Esophagus muscularis mucosa (tissue), 4 donors: Measurements from ENCODE around the gene EIF6. TPM values are rescaled to one million over a fixed set of nuclear protein-coding genes. Genes with fewer than 3 reads are reported as not detected.

Source experiments
- DNase-seq: peaks from one replicate; pipeline ENCODE4 v3.0.0-alpha.2; 2017; ENCODE audit errors: extremely low spot score
- H3K27ac ChIP-seq, 4 donors: fragments of 200-600 bp; sonication (generic); replicated peaks in 1 of 4; 1 replicate in 3 of 4; 2 replicates in 1 of 4; pipeline ENCODE4 v1.5.1; 2016 to 2019; ENCODE audit warnings: mild to moderate bottlenecking in 1 of 4
- H3K27me3 ChIP-seq, 4 donors: fragments of 200-600 bp; sonication (generic); one replicate each; pipeline versions ENCODE4 v1.5.1 to v1.6.0; 2016 to 2019
- H3K36me3 ChIP-seq, 4 donors: fragments of 200-600 bp; sonication (generic); one replicate each; pipeline ENCODE4 v1.5.1; 2016 to 2019
- H3K4me1 ChIP-seq, 4 donors: fragments of 200-600 bp; sonication (generic); one replicate each; pipeline ENCODE4 v1.5.1; 2016 to 2019
- H3K4me3 ChIP-seq, 4 donors: fragments of 200-600 bp; sonication (generic); 1 replicate in 2 of 4; 2 replicates in 2 of 4; pipeline ENCODE4 v1.5.1; 2016 to 2019; ENCODE audit warnings: mild to moderate bottlenecking in 4 of 4, moderate library complexity in 1 of 4
- H3K9me3 ChIP-seq, 4 donors: fragments of 200-600 bp; sonication (generic); 1 replicate in 3 of 4; 2 replicates in 1 of 4; pipeline ENCODE4 v1.5.1; 2016 to 2019
- EP300 ChIP-seq: sonication (generic); formaldehyde crosslinking; IDR thresholded peaks from one replicate; pipeline ENCODE4 v1.6.1; 2017; ENCODE audit warnings: antibody characterized with exemption
- POLR2A ChIP-seq: fragments of 450-650 bp; IDR thresholded peaks from one replicate; pipeline ENCODE4 v1.6.1; 2017; ENCODE audit warnings: antibody characterized with exemption, moderate library complexity, mild to moderate bottlenecking, low read depth
- POLR2AphosphoS5 ChIP-seq, 2 donors: sonication (generic); formaldehyde crosslinking; IDR thresholded peaks; one replicate each; pipeline ENCODE4 v1.6.1; 2017; ENCODE audit warnings: antibody characterized with exemption in 2 of 2
- WGBS: methylation state at CpG from one replicate; pipeline ENCODE4 v1.1.5; 2018; 5-methylcytosine and 5-hydroxymethylcytosine counted together
- intact Hi-C: fragments of 100-400 bp; cut with DNase I; formaldehyde crosslinking; loops from one replicate; pipeline ENCODE4 v1.15.1; 2023
- total RNA-seq, 4 donors: library from RNA; depleted of rRNA; stranded (reverse); fragments of >200 nt; gene quantifications; one replicate each; pipeline versions ENCODE4 v1.1.0 to v1.2.1, GENCODE V29; 2016
- TF ChIP-seq, protein P1 (sequence below), 3 experiments: fragments of 200-600 bp in 2 of 3; fragments of 450-650 bp in 1 of 3; sonication (generic) in 2 of 3; IDR thresholded peaks; one replicate each; pipeline ENCODE4 v1.5.1; 2017 to 2019; ENCODE audit warnings: antibody characterized with exemption in 3 of 3, mild to moderate bottlenecking in 2 of 3, moderate library complexity in 1 of 3

EIF6 gene
- total RNA-seq, 4 donors from 2014 or later, result 47.8 to 106 (median 85.0) TPM

DNA sequence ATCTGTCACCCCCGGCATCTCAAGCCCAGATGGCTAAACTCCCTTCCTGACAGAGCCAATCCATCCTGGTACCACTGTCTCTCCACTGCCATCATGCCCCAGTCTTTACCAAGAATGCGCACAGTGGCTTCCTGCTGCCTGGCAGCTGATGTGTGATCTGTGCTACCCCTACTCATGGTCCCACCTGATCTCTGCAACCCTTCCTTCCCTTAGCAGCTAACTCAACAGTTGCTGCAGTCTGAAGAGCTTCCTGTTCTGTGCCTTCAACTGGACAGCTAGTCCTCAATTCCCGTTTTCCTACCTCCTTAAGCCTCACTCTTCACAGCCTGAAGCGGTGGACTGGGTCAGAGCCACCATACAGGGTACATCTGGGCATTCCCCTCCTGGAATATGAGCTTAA, 15.2 kb upstream of the EIF6 start:
- no peak for DNase-seq

DNA sequence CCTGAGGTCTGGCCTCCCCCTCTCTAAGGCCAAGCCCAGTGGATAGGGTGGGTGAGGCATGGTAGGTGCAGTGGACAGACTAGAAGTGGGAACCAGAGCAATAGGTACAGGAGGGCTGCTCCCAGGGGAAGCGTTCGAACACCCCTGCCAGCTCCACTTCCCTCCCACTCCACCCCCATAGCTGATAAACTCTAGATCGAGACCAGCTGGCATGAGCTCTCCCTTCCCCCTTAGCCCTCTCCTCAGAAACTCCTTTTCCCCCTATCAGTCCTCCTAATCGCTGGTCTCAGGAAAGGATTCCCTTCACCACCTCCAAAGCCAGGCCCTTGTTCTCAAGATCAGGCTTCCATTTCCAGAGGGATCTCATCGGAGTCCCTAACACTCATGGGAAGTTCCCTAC, 13.7 kb upstream of the EIF6 start:
- no peak for DNase-seq
- H3K4me3 ChIP-seq, result no peak overlapping the region
- 83% methylated on average over 5 of the region's 5 CpGs for WGBS
- no peak overlapping the region for H3K27ac ChIP-seq
- no peaks in the 10 kb centered on the region for H3K9me3 ChIP-seq
- H3K4me1 ChIP-seq, result peaks cover 0 to 16% (median 16%) of the 10 kb centered on the region in 4 donors
- no peaks in the 10 kb centered on the region for H3K36me3 ChIP-seq
- TF ChIP-seq, protein P1, sequence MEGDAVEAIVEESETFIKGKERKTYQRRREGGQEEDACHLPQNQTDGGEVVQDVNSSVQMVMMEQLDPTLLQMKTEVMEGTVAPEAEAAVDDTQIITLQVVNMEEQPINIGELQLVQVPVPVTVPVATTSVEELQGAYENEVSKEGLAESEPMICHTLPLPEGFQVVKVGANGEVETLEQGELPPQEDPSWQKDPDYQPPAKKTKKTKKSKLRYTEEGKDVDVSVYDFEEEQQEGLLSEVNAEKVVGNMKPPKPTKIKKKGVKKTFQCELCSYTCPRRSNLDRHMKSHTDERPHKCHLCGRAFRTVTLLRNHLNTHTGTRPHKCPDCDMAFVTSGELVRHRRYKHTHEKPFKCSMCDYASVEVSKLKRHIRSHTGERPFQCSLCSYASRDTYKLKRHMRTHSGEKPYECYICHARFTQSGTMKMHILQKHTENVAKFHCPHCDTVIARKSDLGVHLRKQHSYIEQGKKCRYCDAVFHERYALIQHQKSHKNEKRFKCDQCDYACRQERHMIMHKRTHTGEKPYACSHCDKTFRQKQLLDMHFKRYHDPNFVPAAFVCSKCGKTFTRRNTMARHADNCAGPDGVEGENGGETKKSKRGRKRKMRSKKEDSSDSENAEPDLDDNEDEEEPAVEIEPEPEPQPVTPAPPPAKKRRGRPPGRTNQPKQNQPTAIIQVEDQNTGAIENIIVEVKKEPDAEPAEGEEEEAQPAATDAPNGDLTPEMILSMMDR (IDR thresholded peaks at IDR 0.05), result no peak
- TF ChIP-seq EP300, result no peak
- TF ChIP-seq POLR2A, result no peak
- no peak for TF ChIP-seq POLR2AphosphoS5 (IDR thresholded peaks at IDR 0.05)
- intact Hi-C loops, result no loop called here
- H3K27me3 ChIP-seq, result peaks cover 0 to 35% (median 0%) of the 10 kb centered on the region in 4 donors

More for the DNA sequence above, 15.2 kb upstream of the EIF6 start:
- Histone ChIP-seq H3K27ac (no peak overlapping the region), H3K9me3 (no peaks in the 10 kb centered on the region), H3K36me3 (peaks cover 0 to under 1% (median 0%) of the 10 kb centered on the region in 4 donors), H3K4me1 (peaks cover 0 to 28% (median 26%) of the 10 kb centered on the region in 4 donors), H3K4me3 (no peak overlapping the region), H3K27me3 (peaks cover 0 to 23% (median 0%) of the 10 kb centered on the region in 4 donors)
- TF ChIP-seq EP300 (no peak), POLR2A (no peak), POLR2AphosphoS5 (IDR thresholded peaks at IDR 0.05) (no peak)
- TF ChIP-seq, protein P1 (IDR thresholded peaks at IDR 0.05), result no peak
- intact Hi-C loops, result no loop called here
- 82% methylated on average over 4 of the region's 4 CpGs for WGBS

DNA sequence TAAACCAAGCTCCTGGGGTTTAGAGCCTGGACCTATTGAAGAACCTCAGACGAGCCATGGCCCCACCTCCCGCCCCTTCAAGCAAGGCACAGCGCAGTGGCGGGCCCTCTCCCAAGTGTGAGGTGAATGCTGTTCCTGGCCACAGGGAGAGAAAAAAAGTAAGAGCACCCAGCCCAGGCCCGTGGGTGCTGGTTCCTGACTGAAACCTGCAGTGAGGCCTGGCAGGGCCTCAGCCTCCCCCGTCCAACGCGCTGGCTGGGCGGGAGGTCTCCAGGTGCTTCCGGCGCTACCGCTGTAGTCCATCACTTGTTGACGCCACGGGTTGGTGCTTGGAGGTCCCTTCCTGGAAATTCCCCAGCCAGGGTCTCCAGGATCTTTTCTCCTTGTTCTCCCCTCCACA, 13.2 kb upstream of the EIF6 start:
- Histone ChIP-seq H3K36me3 (no peaks in the 10 kb centered on the region), H3K4me3 (no peak overlapping the region), H3K27me3 (peaks cover 0 to 41% (median 0%) of the 10 kb centered on the region in 4 donors), H3K4me1 (peaks cover 0 to 10% (median 10%) of the 10 kb centered on the region in 4 donors), H3K27ac (no peak overlapping the region), H3K9me3 (no peaks in the 10 kb centered on the region)
- TF ChIP-seq, protein P1 (IDR thresholded peaks at IDR 0.05), result no peak
- TF ChIP-seq POLR2AphosphoS5 (IDR thresholded peaks at IDR 0.05) (no peak), EP300 (no peak), POLR2A (no peak)
- intact Hi-C loops, result no loop called here
- DNase-seq, result no peak
- 97% methylated on average over 9 of the region's 14 CpGs for WGBS

DNA sequence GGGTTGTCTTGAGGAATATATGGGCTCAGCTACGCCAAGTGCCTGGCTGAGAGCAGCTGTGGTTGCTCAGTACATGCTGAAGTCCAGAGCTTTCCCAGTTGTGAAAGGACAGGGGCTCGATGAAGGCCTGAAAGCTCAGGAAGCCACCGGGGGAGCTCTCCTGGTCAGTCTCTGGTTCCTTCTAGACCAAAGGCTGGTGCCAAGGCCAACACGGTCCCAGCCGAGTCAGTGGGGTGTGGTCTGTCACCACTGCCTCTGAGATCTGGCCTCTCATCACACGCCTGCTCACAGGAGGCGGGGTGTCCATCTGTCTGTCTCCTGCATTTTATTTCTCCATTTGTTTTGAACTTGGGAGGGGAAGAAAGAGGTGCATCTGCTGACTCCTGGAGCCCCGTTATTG, 12.6 kb upstream of the EIF6 start:
- intact Hi-C loops, result no loop called here
- no peak overlapping the region for H3K27ac ChIP-seq
- no peak overlapping the region for H3K4me3 ChIP-seq
- TF ChIP-seq EP300, result no peak
- TF ChIP-seq, protein P1 (IDR thresholded peaks at IDR 0.05), result no peak
- TF ChIP-seq POLR2AphosphoS5 (IDR thresholded peaks at IDR 0.05), result no peak
- peaks cover 0 to 5% (median 5%) of the 10 kb centered on the region in 4 donors for H3K4me1 ChIP-seq
- H3K36me3 ChIP-seq, result no peaks in the 10 kb centered on the region
- 69% methylated on average over 7 of the region's 8 CpGs for WGBS
- H3K9me3 ChIP-seq, result no peaks in the 10 kb centered on the region
- no peak for DNase-seq
- peaks cover 0 to 45% (median 0%) of the 10 kb centered on the region in 4 donors for H3K27me3 ChIP-seq

DNA sequence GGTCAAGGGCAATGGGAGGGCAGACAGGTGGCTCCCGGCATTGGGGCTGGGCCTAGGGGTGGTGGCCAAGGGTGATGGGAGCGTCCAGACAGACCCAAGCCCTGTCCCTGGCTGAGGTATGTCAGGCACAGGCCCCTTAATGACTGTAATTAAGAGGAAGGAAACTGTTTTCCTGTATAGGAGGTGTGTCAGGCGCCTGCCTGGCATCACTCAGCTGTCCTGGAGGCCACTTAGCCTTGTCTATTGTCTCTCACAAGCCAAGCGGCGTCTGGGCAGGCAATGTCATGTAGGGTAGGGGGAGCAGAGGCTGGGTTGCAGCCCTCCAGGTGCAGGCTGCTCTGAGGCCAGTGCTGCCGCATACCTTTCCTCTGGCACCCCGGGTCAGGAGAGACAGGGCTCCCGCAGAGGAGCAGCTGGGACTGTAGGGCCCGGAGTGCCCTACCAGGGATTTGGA, 11.6 kb upstream of the EIF6 start:
- Histone ChIP-seq H3K27me3 (peaks cover 0 to 50% (median 0%) of the 10 kb centered on the region in 4 donors), H3K4me3 (no peak overlapping the region), H3K36me3 (no peaks in the 10 kb centered on the region), H3K9me3 (no peaks in the 10 kb centered on the region), H3K4me1 (no peaks in the 10 kb centered on the region), H3K27ac (no peak overlapping the region)
- TF ChIP-seq POLR2AphosphoS5 (IDR thresholded peaks at IDR 0.05) (no peak), POLR2A (no peak), EP300 (no peak)
- TF ChIP-seq, protein P1 (IDR thresholded peaks at IDR 0.05), result no peak
- intact Hi-C loops, result no loop called here
- WGBS, result 61% methylated on average over 6 of the region's 9 CpGs
- no peak for DNase-seq
